H9 (cell line): ENCODE measurements around the gene AP2A2. TPM values are rescaled to one million over a fixed set of nuclear protein-coding genes. Genes with fewer than 3 reads are reported as not detected.
A peak's percentile ranks its signal among the peaks of the same experiment; 100 is the strongest.

Experiments
- DNase-seq: peaks from one replicate; pipeline ENCODE4 v3.0.0-alpha.2; 2017
- H2AFZ ChIP-seq: one replicate; pipeline ENCODE4 v1.6.1; 2013; ENCODE audit warnings: mild to moderate bottlenecking, low read length, control low read depth, moderate library complexity
- H2AK5ac ChIP-seq: 2 replicates; pipeline ENCODE4 v1.6.1; 2013; ENCODE audit warnings: low read length, control low read depth, mixed read lengths; ENCODE audit not compliant: insufficient read length
- H2BK120ac ChIP-seq: one replicate; pipeline ENCODE4 v1.6.1; 2013; ENCODE audit warnings: low read depth, mild to moderate bottlenecking, low read length, control low read depth, inconsistent platforms; ENCODE audit not compliant: poor library complexity, severe bottlenecking
- H2BK12ac ChIP-seq: 2 replicates; pipeline ENCODE4 v1.6.1; 2013; ENCODE audit warnings: low read length, control low read depth, mixed read lengths, low read depth; ENCODE audit not compliant: insufficient read length
- H2BK15ac ChIP-seq: 2 replicates; pipeline ENCODE4 v1.6.1; 2013; ENCODE audit warnings: low read depth, low read length, control low read depth
- H2BK20ac ChIP-seq: one replicate; pipeline ENCODE4 v1.6.1; 2013; ENCODE audit warnings: low read depth, mild to moderate bottlenecking, low read length, control low read depth, inconsistent platforms; ENCODE audit not compliant: poor library complexity, severe bottlenecking
- H2BK5ac ChIP-seq: 2 replicates; pipeline ENCODE4 v1.6.1; 2013; ENCODE audit warnings: low read length, control low read depth, mixed read lengths; ENCODE audit not compliant: insufficient read length
- H3K14ac ChIP-seq: 2 replicates; pipeline ENCODE4 v1.6.1; 2013; ENCODE audit warnings: low read length, control low read depth; ENCODE audit not compliant: insufficient read depth
- H3K18ac ChIP-seq: 2 replicates; pipeline ENCODE4 v1.6.1; 2013; ENCODE audit warnings: low read depth, mild to moderate bottlenecking, mixed read lengths, low read length, control low read depth; ENCODE audit not compliant: insufficient read length
- H3K23ac ChIP-seq: 2 replicates; pipeline ENCODE4 v1.6.1; 2013; ENCODE audit warnings: low read length, control low read depth, mixed read lengths, low read depth; ENCODE audit not compliant: insufficient read length
- H3K23me2 ChIP-seq: 2 replicates; pipeline ENCODE4 v1.6.1; 2013; ENCODE audit warnings: low read depth, mild to moderate bottlenecking, mixed read lengths, low read length, control low read depth; ENCODE audit not compliant: insufficient read length, poor library complexity, severe bottlenecking
- H3K27ac ChIP-seq: 2 replicates; pipeline ENCODE4 v1.5.1; 2013; ENCODE audit warnings: low read length, control low read depth, mixed read lengths, low read depth; ENCODE audit not compliant: insufficient read length
- H3K27me3 ChIP-seq: 2 replicates; pipeline ENCODE4 v1.6.1; 2013; ENCODE audit warnings: low read length, control low read depth, inconsistent platforms; ENCODE audit not compliant: insufficient read depth
- H3K4ac ChIP-seq: 2 replicates; pipeline ENCODE4 v1.6.1; 2013; ENCODE audit warnings: low read depth, mild to moderate bottlenecking, control low read depth, inconsistent platforms, low read length, moderate library complexity
- H3K4me1 ChIP-seq: 2 replicates; pipeline ENCODE4 v1.6.1; 2013; ENCODE audit warnings: low read length, control low read depth, inconsistent platforms; ENCODE audit not compliant: insufficient read depth
- H3K4me2 ChIP-seq: 2 replicates; pipeline ENCODE4 v1.6.1; 2013; ENCODE audit warnings: low read length, control low read depth, mixed read lengths; ENCODE audit not compliant: insufficient read length, insufficient read depth
- H3K56ac ChIP-seq: 2 replicates; pipeline ENCODE4 v1.6.1; 2013; ENCODE audit warnings: low read depth, mild to moderate bottlenecking, mixed read lengths, low read length, control low read depth; ENCODE audit not compliant: insufficient read length
- H3K79me1 ChIP-seq: 2 replicates; pipeline ENCODE4 v1.6.1; 2013; ENCODE audit warnings: low read depth, mild to moderate bottlenecking, moderate library complexity, low read length, control low read depth, inconsistent platforms; ENCODE audit not compliant: insufficient read depth, poor library complexity, severe bottlenecking
- H3K79me2 ChIP-seq: 2 replicates; pipeline ENCODE4 v1.6.1; 2013; ENCODE audit warnings: low read length, control low read depth, inconsistent platforms; ENCODE audit not compliant: insufficient read depth
- H3K9ac ChIP-seq: 2 replicates; pipeline ENCODE4 v1.6.1; 2013; ENCODE audit warnings: low read length, control low read depth, mixed read lengths; ENCODE audit not compliant: insufficient read length; ENCODE audit errors: extremely low read depth
- H3K9me3 ChIP-seq: one replicate; pipeline ENCODE4 v1.6.1; 2013; ENCODE audit warnings: low read depth, low read length, inconsistent platforms; ENCODE audit not compliant: control insufficient read depth
- H3T11ph ChIP-seq: one replicate; pipeline ENCODE4 v1.6.1; 2013; ENCODE audit warnings: mild to moderate bottlenecking, low read length, control low read depth, inconsistent platforms
- H4K20me1 ChIP-seq: one replicate; pipeline ENCODE4 v1.6.1; 2013; ENCODE audit not compliant: control insufficient read depth, insufficient read length, insufficient read depth
- H4K5ac ChIP-seq: 2 replicates; pipeline ENCODE4 v1.6.1; 2013; ENCODE audit warnings: low read depth, mild to moderate bottlenecking, mixed read lengths, low read length, control low read depth; ENCODE audit not compliant: insufficient read length
- H4K8ac ChIP-seq: replicated peaks from 2 replicates; pipeline ENCODE4 v1.6.1; 2013; ENCODE audit warnings: low read length, control low read depth, mixed read lengths, low read depth; ENCODE audit not compliant: insufficient read length
- H4K91ac ChIP-seq: 2 replicates; pipeline ENCODE4 v1.6.1; 2013; ENCODE audit warnings: low read depth, mild to moderate bottlenecking, moderate library complexity, mixed read lengths, low read length, control low read depth; ENCODE audit not compliant: insufficient read length
- H3K27ac Mint-ChIP-seq, 3 experiments: 2 replicates in 2 of 3; 3 replicates in 1 of 3; pipeline ENCODE4 v1.8.0; 2020 to 2021; ENCODE audit warnings: mixed read lengths in 3 of 3, mild to moderate bottlenecking in 1 of 3, moderate library complexity in 1 of 3
- H3K27me3 Mint-ChIP-seq: 2 replicates; pipeline ENCODE4 v1.8.0; 2021; ENCODE audit warnings: low read depth, mild to moderate bottlenecking, moderate library complexity, mixed read lengths
- H3K36me3 Mint-ChIP-seq, 3 experiments: 2 replicates in 2 of 3; 3 replicates in 1 of 3; pipeline ENCODE4 v1.8.0; 2020 to 2021; ENCODE audit warnings: low read depth in 3 of 3, mixed read lengths in 3 of 3; ENCODE audit not compliant: insufficient read depth in 1 of 3
- H3K4me1 Mint-ChIP-seq, 2 experiments: 2 replicates each; pipeline ENCODE4 v1.8.0; 2020; ENCODE audit warnings: mixed read lengths in 2 of 2
- H3K4me3 Mint-ChIP-seq, 2 experiments: 2 replicates in 1 of 2; 3 replicates in 1 of 2; pipeline ENCODE4 v1.8.0; 2020 to 2021; ENCODE audit warnings: mild to moderate bottlenecking in 2 of 2, mixed read lengths in 2 of 2, moderate library complexity in 1 of 2
- H3K9me3 Mint-ChIP-seq, 2 experiments: 2 replicates in 1 of 2; 3 replicates in 1 of 2; pipeline ENCODE4 v1.8.0; 2020; ENCODE audit warnings: mild to moderate bottlenecking in 2 of 2, mixed read lengths in 2 of 2, moderate library complexity in 1 of 2
- WGBS: extraction: QIAGEN DNeasy Blood & Tissue Kit; methylation state at CpG from one replicate; pipeline ENCODE4 v1.1.7; 2013; ENCODE audit warnings: missing lambda C conversion rate, low lambda C conversion rate, mixed read lengths; ENCODE audit not compliant: insufficient read length; ENCODE audit errors: extremely low coverage; 5-methylcytosine and 5-hydroxymethylcytosine counted together
- total RNA-seq: library from RNA; stranded (reverse); gene quantifications from 2 replicates; pipeline ENCODE4 v1.2.1, GENCODE V29; 2021
- TF ChIP-seq, protein P1 (sequence below): fragments of 200-600 bp; sonication (generic); conservative IDR thresholded peaks from 3 replicates; pipeline ENCODE4 v1.8.0; 2021; ENCODE audit warnings: antibody characterized with exemption, mild to moderate bottlenecking

The AP2A2 gene
- total RNA-seq, 1 experiment from 2014 or later: 53.7 TPM

DNA sequence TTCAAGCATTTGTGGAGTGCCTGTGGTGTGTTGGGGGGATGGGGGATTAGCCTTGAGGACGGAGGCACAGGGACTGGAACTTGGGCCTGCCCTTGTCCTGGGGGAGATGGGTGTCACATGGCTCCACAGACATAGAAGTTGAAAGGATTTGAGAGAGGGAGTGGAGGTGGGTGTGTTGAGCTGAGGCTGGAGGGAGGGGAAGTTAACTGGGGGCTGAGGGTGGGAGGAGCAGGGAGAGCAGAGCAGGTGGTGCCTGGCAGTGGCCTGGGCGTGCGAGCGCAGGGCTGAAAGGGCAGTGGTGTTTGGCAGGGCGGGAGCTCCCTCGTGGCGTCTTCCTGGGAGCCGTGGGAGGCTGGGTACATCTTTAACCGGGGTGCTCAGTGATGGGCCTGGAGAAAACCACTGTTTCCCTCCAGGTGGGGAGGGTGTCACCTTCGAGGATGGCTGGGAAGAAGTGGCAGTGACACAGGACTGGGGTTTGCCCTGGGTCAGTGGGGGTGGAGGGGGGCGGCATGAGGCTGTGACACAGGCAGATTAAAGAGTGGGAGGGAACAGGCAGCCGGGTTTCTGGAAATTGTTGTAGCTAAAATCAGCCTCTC, 45.5 kb downstream of the AP2A2 start:
- H3T11ph ChIP-seq: no peak overlapping the region
- H2BK5ac ChIP-seq: no peak overlapping the region
- no peaks in the 10 kb centered on the region for H3K9me3 ChIP-seq
- no peak overlapping the region for H3K4ac ChIP-seq
- H2BK120ac ChIP-seq: no peak overlapping the region
- DNase-seq: no peak
- peaks cover 2% of the 10 kb centered on the region for H3K79me1 ChIP-seq
- H2AFZ ChIP-seq: no peak overlapping the region
- no peak overlapping the region for H3K4me2 ChIP-seq
- H3K4me1 ChIP-seq: no peaks in the 10 kb centered on the region
- no peaks in the 10 kb centered on the region for H4K20me1 ChIP-seq
- H2BK15ac ChIP-seq: no peak overlapping the region
- H3K27ac ChIP-seq: no peak overlapping the region
- H3K36me3 Mint-ChIP-seq: peaks cover 7 to 60% (median 58%) of the 10 kb centered on the region in 3 experiments; a peak in 6 of 7 replicates
- H3K14ac ChIP-seq: no peak overlapping the region
- peaks cover 6 to 7% of the 10 kb centered on the region in 2 experiments for H3K4me1 Mint-ChIP-seq
- H3K4me3 Mint-ChIP-seq: no peak overlapping the region
- no peaks in the 10 kb centered on the region for H3K9me3 Mint-ChIP-seq
- H3K27me3 Mint-ChIP-seq: no peaks in the 10 kb centered on the region
- no peak overlapping the region for H2BK12ac ChIP-seq
- no peaks in the 10 kb centered on the region for H3K23me2 ChIP-seq
- no peaks in the 10 kb centered on the region for H3K79me2 ChIP-seq
- H4K8ac ChIP-seq: no peak overlapping the region
- H3K27ac Mint-ChIP-seq: peak overlapping the region in 2 of 3 experiments; percentile 7 to 62; a peak in 3 of 7 replicates
- no CpG with 5 or more reads among the region's 12 CpGs for WGBS
- no peak overlapping the region for H3K18ac ChIP-seq
- no peak overlapping the region for H4K91ac ChIP-seq
- H3K27me3 ChIP-seq: no peaks in the 10 kb centered on the region
- no peak overlapping the region for H3K56ac ChIP-seq
- H3K9ac ChIP-seq: no peak overlapping the region
- no peak overlapping the region for H3K23ac ChIP-seq
- no peak overlapping the region for H4K5ac ChIP-seq
- no peak overlapping the region for H2AK5ac ChIP-seq
- no peak overlapping the region for H2BK20ac ChIP-seq
- TF ChIP-seq, protein P1, sequence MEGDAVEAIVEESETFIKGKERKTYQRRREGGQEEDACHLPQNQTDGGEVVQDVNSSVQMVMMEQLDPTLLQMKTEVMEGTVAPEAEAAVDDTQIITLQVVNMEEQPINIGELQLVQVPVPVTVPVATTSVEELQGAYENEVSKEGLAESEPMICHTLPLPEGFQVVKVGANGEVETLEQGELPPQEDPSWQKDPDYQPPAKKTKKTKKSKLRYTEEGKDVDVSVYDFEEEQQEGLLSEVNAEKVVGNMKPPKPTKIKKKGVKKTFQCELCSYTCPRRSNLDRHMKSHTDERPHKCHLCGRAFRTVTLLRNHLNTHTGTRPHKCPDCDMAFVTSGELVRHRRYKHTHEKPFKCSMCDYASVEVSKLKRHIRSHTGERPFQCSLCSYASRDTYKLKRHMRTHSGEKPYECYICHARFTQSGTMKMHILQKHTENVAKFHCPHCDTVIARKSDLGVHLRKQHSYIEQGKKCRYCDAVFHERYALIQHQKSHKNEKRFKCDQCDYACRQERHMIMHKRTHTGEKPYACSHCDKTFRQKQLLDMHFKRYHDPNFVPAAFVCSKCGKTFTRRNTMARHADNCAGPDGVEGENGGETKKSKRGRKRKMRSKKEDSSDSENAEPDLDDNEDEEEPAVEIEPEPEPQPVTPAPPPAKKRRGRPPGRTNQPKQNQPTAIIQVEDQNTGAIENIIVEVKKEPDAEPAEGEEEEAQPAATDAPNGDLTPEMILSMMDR: no peak
